HepG2 (cell line): ENCODE results near the gene COL18A1. TPM values are rescaled to one million over a fixed set of nuclear protein-coding genes. Genes with fewer than 3 reads are reported as not detected.
A peak's percentile ranks its signal among the peaks of the same experiment; 100 is the strongest.

Experiments
- ARID5B ChIP-seq: IDR thresholded peaks from 2 replicates; pipeline ENCODE4 v1.4.0; 2020; ENCODE audit warnings: mild to moderate bottlenecking, missing genetic modification reagents
- ARNT ChIP-seq: fragments of 450-650 bp; IDR thresholded peaks from 2 replicates; pipeline ENCODE4 v1.6.1; 2017
- ATF7 ChIP-seq, 2 experiments: fragments of 450-650 bp in 1 of 2; sonication (generic) in 1 of 2; formaldehyde crosslinking in 1 of 2; IDR thresholded peaks; 2 replicates each; pipeline versions ENCODE4 v1.4.0 to v1.6.1; 2016 to 2020; ENCODE audit warnings: antibody characterized with exemption in 1 of 2, mild to moderate bottlenecking in 1 of 2, missing genetic modification reagents in 1 of 2
- DZIP1 ChIP-seq: sonication (generic); formaldehyde crosslinking; IDR thresholded peaks from 2 replicates; pipeline ENCODE4 v1.5.0; 2020; ENCODE audit warnings: mild to moderate bottlenecking, missing genetic modification reagents
- E2F5 ChIP-seq: sonication (generic); formaldehyde crosslinking; conservative IDR thresholded peaks from 2 replicates; pipeline ENCODE4 v1.4.0; 2020; ENCODE audit warnings: missing genetic modification reagents
- EEA1 ChIP-seq: sonication (generic); formaldehyde crosslinking; IDR thresholded peaks from 2 replicates; pipeline ENCODE4 v1.5.1; 2020; ENCODE audit warnings: mild to moderate bottlenecking, missing genetic modification reagents, borderline replicate concordance
- FOXA3 ChIP-seq: IDR thresholded peaks from 2 replicates; pipeline ENCODE4 v1.6.1; 2016; ENCODE audit warnings: missing genetic modification reagents, missing compliant biosample characterization
- KAT8 ChIP-seq: IDR thresholded peaks from 2 replicates; pipeline ENCODE4 v1.6.1; 2016; ENCODE audit warnings: missing genetic modification reagents, missing compliant biosample characterization
- MLX ChIP-seq: IDR thresholded peaks from 2 replicates; pipeline ENCODE4 v1.6.1; 2016
- MTA1 ChIP-seq: sonication (generic); formaldehyde crosslinking; IDR thresholded peaks from 2 replicates; pipeline ENCODE4 v1.4.0; 2020; ENCODE audit warnings: missing genetic modification reagents, mild to moderate bottlenecking, borderline replicate concordance
- MTA3 ChIP-seq: sonication (generic); formaldehyde crosslinking; IDR thresholded peaks from 2 replicates; pipeline ENCODE4 v1.4.0; 2020; ENCODE audit warnings: missing genetic modification reagents
- PRDM15 ChIP-seq: sonication (generic); formaldehyde crosslinking; IDR thresholded peaks from 2 replicates; pipeline ENCODE4 v1.4.0; 2020; ENCODE audit warnings: missing genetic modification reagents
- RFXAP ChIP-seq: sonication (generic); formaldehyde crosslinking; IDR thresholded peaks from 2 replicates; pipeline ENCODE4 v1.4.0; 2020; ENCODE audit warnings: missing genetic modification reagents, borderline replicate concordance
- SALL2 ChIP-seq: sonication (generic); formaldehyde crosslinking; IDR thresholded peaks from 2 replicates; pipeline ENCODE4 v1.8.1; 2023; ENCODE audit warnings: mild to moderate bottlenecking, missing genetic modification reagents, inconsistent platforms
- ZBTB7A ChIP-seq: sonication (generic); formaldehyde crosslinking; IDR thresholded peaks from 2 replicates; pipeline ENCODE4 v1.8.0; 2022; ENCODE audit warnings: mild to moderate bottlenecking, missing genetic modification reagents
- ZMYM3 ChIP-seq: sonication (generic); formaldehyde crosslinking; IDR thresholded peaks from 2 replicates; pipeline ENCODE4 v1.5.1; 2020; ENCODE audit warnings: mild to moderate bottlenecking, missing genetic modification reagents
- ZNF776 ChIP-seq: sonication (generic); formaldehyde crosslinking; IDR thresholded peaks from 2 replicates; pipeline ENCODE4 v1.4.0; 2020; ENCODE audit warnings: mild to moderate bottlenecking, missing genetic modification reagents
- polyA plus RNA-seq, 8 experiments: library from polyadenylated mRNA; depleted of rRNA in 3 of 8; stranded (reverse) in 7 of 8; unstranded in 1 of 8; fragments of >200 nt; fragmentation: Illumina TruSeq in 4 of 8; extraction: Trizol in 4 of 8; gene quantifications; 2 replicates each; pipeline versions ENCODE4 v1.2.1 to v1.2.3, GENCODE V29; 2011 to 2016; ENCODE audit warnings: low read depth in 4 of 8, missing spikeins in 1 of 8, mixed read lengths in 1 of 8; ENCODE audit not compliant: insufficient read depth in 1 of 8
- total RNA-seq, 5 experiments: library from RNA; depleted of rRNA; stranded (reverse); fragments of >200 nt; fragmentation: Illumina TruSeq; extraction: Trizol; gene quantifications; 2 replicates each; pipeline ENCODE4 v1.2.3, GENCODE V29; 2016; ENCODE audit warnings: low read depth in 1 of 5

Gene COL18A1
- total and polyA plus RNA-seq, 2 of the 13 experiments (the other 11 are each of a cell fraction or from before 2014, with no cell fraction given), result 79.0 to 102 TPM

GRCh38 chr21:45555557-45556301, 150.8 kb downstream of the COL18A1 start (continued):
- TF ChIP-seq MTA3 (no peak), RFXAP (CRISPR knock-in tag) (no peak; the same call in 1 of the 2 replicates), ZNF776 (peak; percentile 81; the same call in 1 of the 2 replicates), PRDM15 (CRISPR knock-in tag) (0 out of 2 replicates have a peak, but pooled peaks have one; percentile 30), SALL2 (CRISPR knock-in tag) (0 out of 2 replicates have a peak, but pooled peaks have one; percentile 50), MLX (peak; percentile 40; the same call in 1 of the 2 replicates), ARID5B (CRISPR knock-in tag) (peak; percentile 66), FOXA3 (CRISPR knock-in tag) (0 out of 2 replicates have a peak, but pooled peaks have one; percentile 7), KAT8 (CRISPR knock-in tag) (peak; percentile 78), ZMYM3 (0 out of 2 replicates have a peak, but pooled peaks have one; percentile 10), ARNT (no peak), EEA1 (peak; percentile 92; the same call in 1 of the 2 replicates), ATF7 (IDR thresholded peaks at IDR 0.05) (peak; percentile 46; the same call in 1 of the 2 replicates), ATF7 (CRISPR knock-in tag; IDR thresholded peaks at IDR 0.05) (peak; percentile 74), MTA1 (CRISPR knock-in tag) (peak; percentile 55; the same call in 1 of the 2 replicates), DZIP1 (CRISPR knock-in tag) (peak; percentile 90), ZBTB7A (CRISPR knock-in tag) (peak; percentile 98), E2F5 (CRISPR knock-in tag) (no peak)
